OCI-M1 (cell line): ENCODE data around the gene TRERF1.

ENCODE experiments used
- DNase-seq: peaks from one replicate; lab custom pipeline; 2025; lab: John Stamatoyannopoulos, UW

TRERF1 gene

DNA sequence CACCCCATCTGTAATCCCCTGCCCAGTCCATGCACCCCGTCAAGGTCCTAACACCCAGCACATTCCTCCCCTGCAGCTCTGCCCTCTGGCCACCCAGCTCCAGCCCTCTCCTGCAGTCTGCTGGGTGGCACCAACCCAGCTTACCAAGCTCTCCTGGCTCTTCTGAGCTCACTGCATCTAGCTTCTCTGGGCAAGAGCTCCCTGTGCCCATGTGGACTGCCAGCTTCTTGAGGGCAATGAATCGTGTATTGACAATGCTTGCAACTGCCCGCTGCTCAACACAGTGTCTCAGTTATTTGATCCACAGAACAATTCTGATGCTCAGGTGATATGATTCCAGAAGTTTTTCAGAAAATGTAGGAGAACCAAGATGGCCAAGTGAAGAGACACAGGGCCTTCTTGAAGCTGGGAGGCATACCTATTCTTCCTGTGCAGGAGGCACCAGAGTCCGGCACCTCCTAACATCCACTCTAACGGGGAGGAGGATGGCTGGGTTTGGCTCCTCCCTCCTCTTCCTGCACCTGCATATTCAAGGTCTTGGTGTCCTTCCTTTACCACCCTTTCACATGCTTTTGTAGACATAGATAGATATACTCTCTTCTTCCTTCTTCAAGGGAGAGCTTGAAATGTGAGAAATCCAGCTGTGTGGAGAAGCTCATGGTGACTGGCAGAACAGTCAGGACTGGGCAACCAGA, 85.6 kb downstream of the TRERF1 start:
- no peak for DNase-seq

DNA sequence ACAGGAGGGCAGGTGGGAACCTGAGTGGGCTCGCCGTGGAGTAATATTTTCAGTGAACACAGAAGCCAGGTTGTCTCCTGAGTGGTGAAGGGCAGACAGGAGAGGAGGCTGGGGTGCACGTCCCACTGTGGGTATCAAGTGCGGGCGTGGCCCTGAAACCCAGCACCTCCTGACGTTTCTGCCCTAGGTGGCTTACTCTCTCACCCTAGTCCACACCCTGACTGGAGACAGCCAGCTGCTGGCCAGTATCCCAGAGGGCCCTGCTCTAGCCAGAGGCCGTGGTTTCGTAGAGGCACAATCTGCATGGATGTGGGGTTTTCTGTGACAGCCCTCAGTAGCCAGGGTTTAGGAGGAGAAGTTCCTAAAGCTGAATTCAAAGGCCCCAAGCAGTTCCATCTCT, 86.7 kb downstream of the TRERF1 start:
- DNase-seq, result no peak

DNA sequence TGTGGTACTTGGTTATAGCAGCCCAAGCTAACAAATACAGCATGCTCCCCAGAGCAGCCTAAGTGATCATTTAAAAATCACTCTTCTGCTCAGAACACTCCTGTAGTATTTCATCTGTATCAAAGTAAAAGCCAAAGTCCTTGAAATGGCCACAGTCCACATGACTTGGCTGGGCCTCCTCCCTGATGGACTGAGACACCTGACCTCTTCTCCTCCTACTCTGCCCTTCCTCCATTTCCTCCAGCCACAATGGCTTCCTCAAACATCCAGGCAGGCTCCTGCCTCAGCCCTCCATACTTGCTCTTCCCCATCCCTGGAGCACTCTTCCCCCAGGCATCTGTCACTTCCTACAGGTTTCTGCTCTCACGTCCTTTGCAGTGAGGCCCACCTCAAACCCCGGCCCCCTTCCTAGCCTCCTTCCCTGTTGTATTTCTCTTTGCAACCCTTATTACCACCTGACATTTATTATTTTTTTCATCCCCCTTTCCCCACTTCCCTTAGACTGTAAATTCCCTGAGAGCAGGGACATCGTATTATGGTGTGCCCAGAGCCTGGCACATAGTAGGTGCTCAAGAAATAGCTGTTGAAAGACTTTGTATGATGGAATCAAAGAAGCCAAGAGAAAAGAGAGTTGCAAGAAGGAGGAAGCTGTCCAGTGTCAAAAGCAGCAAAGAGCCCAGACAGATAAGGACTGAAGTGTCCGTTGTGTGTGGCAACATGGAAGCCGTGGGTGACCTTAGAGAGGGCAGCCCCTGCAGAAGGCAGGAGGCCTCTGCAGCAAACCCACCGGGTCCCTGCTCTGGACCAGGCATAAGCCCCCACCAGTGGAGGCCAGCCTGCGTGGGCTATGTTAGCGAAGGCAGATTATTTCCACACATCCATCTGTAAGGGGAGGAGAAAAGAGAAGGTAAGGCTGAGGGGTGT, 87.5 kb downstream of the TRERF1 start:
- DNase-seq, result peak; percentile 17

DNA sequence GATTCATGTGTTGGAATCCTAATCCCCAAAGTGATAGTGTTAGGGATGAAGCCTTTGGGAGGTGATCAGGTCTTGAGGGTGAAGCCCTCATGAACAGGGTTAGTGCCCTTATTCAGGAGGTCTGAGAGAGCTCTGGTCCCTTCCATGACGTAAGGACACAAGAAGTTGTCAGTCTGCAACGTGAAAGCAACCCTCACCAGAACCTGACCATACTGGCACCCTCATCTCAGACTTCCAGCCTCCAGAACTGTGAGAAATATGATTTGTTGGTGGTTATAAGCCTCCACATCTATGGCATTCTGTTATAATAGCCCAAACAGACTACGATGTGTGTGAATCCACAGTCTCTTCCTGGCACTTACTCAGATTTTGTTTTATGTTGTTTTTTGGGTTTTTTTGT, 90.7 kb downstream of the TRERF1 start:
- DNase-seq, result no peak

DNA sequence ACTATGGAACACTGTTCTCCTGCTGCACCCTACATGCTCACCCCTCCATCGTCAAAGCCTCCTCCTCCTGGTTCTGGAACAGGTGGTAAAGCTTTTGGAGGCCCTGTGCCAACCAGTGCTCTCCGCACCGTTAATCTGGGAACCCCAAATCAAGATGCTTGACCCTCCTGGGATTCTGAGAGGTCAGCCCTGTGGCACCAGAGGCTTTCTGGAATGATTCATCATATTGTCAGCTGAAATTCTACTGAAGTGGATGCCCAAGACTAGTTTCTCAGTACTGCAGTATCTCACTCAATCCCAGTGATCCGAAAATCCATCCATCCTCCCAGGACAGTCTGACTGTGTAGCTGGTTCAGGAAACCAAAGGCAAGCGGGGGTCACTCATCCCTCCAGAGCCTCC, 92.7 kb downstream of the TRERF1 start:
- no peak for DNase-seq

DNA sequence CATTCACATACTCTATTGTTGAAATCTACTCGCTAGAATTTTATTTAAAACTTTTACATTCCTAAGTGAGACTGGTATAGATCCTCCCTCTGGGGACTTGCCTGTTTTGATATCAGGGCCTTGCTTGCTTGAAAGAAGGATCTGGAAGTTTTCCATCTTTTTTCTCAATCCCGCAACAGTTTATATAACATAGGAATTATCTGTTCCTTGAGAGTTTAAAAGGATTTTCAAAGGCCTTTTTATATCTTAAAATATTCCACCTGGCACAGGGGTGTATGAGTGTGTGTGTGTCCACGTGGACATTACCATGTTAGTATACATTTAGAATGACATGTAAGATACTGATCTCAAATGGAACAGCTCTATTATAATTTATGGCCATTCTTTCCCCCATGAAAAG, 96.3 kb downstream of the TRERF1 start:
- no peak for DNase-seq

DNA sequence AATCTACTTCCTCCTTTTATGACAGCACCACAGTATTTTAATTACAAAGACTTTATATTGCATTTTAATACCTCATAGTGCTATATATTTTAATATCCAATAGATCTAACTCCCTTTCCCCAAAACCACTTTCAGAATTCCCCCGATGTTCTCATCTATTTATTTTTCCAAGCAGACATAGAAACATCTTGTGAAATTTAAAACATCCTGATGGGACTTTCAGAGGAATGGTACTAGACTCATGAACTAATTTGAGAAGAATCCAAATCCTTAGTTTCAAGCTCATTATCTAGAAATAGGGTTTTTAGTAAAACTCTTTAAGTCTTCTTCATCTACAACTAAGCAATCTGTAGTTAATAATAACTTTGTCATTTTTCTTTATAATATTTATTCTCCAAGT, 97.0 kb downstream of the TRERF1 start:
- DNase-seq, result no peak

DNA sequence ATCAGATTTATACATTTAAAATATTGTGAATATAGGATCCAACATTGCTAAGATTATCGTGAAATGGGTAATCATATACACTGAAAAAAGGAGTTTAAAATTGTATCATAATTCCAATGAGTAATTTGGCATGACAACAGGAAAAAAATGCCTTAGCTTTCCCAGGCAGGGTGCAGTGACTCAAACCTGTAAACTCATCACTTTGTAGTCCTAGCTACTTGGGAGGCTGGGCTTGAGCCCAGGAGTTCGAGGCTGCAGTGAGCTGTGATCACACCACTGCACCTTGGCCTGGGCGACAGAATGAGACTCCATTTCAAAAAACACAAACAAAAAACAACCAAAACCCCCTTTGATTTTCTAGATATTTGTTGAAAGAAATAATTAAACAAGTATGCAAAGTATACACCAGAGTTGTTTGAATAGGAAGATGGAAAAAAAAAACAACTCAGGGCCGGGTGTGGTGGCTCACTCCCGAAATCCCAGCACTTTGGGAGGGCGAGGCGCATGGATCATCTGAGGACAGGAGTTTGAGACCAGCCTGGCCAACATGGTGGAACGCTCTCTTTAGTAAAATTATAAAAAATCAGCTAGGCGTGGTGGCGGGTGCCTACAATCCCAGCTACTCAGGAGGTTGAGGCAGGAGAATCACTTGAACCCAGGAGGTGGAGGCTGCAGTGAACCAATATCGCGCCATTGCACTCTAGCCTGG, 98.7 kb downstream of the TRERF1 start:
- DNase-seq, result no peak

DNA sequence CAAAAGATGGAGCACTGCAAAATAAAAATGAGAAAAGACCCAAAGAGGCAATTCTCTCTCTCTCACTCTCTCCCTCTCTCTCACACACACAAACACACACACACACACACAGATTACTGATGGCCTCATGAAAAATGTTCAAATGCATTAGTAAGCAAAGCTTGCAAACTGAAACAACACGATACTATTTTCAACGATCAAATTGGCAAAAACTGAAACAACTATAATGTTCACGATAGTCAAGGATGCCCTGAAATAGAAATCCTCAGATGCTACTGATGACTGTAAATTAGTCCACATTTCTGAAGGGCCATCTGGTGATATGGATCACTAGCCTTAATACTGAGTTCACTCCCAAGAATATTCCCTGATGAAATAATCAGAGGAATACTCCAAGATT, 100.8 kb downstream of the TRERF1 start:
- DNase-seq, result no peak

DNA sequence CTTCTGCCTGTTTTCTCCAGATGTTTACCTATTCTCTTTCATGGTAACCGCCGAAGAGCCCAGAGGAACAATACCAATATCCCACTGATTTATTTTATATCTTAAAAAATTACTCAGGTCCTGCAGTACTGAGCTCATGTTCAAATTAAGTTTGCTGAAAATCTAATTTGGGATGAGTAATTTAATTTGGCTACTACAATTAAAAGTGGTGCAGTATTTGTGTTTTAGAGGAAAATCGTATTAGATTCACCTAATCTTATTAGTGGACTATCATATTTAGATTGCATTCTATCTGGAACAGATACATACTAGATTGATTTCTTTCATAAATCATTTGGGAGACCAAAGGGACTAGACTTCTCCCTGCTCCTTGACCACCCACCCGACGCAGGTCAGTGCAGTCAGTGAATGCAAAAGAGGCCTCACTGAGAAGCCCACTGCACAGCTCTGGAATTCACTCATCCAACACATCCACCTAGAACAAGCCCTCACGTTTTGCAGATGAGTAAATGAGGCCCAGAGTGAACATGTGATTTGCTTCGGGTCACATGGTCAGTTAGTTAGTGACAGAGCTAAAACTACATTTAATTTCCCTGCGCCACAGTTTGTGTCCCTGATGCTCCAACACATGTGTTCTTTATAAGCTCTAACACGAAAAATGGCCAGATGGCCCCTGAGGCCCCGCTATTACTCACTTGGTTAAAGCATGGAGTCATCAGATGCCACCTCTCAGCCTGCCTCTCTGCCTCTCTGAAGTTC, 101.8 kb downstream of the TRERF1 start:
- no peak for DNase-seq

DNA sequence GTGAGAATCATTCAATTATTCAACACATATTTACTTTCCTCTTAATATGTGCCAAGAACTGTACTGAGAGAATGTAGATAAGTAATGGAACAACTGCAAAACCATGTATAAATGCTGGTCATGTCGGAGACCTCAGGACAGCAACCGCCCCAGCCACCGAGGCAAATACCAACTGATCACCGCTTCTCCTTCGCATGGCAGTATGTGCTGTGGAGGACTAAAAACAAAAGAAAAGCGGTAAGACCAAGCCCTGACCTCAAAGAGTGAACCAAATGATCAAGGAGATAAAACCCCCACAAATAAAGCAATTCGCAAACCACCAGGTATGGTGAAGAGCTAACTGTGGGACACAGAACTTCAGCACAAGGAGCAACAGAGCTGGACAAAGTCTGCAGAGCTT, 104.3 kb downstream of the TRERF1 start:
- DNase-seq, result no peak

DNA sequence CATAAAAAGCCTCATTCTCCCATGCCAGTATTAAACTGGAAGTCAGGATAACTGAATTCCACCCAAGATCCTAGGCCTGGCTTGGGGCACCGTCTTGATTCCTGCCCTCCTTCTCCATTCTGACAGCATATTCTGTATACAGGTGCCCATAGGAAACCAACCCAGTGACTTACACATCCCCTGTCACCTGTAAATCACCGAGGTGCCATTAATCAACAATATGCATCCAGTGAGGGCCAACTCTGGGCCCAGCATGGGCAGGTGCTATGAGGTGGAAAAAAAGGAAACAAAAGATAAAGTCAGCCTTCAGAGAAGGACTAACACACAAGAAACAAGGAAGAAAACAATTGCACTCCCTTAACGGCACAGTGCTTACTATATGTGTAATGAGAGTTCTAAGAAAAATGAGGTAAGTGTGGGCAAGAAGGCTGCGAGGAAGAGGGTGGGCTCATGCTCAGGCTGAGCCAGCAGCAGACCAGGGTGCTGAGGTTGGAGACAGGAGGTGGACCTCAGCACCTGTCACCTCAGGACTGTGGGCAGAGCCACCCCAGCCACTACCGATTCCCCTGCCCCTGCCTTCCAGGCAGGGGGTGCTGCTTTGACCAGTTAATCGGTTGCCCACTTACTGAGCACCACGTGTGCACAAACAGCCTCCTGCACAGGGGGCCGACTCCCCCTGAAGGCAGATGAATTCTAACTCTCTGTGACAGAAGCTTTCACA, 105.9 kb downstream of the TRERF1 start:
- no peak for DNase-seq

DNA sequence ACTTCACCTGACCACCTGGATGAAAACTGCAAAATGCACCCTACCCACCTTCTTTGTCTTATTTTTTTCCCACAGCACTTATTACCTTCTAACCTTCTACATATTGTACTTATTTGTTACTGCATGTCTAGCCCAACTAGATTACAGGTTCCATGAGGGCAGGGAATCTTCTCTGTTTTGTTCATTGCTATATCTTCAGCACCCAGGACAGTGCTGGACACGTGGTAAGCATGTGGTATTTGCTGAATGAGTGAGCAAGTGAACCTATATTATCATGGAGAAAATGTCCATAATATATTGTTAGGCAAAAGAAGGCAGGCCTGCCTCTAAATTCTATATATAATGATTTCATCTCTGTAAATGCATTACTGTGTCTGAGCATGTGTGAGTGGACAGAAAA, 107.0 kb downstream of the TRERF1 start:
- DNase-seq, result peak; percentile 15

DNA sequence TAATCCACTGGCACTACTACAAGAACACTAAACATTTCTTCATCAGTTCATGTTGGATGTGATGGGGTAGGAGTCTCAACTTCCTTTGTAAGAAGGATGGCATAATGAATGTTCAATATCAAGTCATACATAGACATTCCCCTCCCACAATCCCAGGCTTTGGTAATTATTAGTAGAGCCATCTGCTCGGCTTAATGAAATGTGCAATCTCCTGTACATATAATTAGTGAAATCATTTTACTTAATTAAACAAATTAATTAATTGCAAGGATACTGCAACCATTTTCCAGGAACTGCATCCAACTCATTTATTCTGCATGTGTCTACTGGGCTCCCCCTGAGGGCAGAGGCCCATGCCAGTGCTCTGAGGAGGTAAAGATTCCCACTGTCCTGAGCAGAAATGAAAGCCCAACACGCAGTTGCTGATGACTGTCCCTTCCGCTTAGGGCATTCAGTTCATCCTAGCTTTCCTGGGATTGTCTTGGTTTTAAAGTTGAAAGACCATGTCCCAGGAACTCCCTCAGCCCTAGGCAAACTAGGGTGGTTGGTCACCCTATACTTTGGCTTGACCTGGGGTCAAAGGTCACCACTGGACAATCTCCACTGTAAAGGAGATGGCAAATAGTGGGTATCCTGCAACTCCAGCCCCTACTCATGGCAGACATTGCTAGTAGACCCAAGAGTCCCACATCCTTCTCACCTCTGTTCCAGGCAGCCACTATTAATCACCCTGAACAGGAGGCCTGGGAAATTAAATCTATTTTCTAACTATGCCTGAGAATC, 109.8 kb downstream of the TRERF1 start:
- no peak for DNase-seq

DNA sequence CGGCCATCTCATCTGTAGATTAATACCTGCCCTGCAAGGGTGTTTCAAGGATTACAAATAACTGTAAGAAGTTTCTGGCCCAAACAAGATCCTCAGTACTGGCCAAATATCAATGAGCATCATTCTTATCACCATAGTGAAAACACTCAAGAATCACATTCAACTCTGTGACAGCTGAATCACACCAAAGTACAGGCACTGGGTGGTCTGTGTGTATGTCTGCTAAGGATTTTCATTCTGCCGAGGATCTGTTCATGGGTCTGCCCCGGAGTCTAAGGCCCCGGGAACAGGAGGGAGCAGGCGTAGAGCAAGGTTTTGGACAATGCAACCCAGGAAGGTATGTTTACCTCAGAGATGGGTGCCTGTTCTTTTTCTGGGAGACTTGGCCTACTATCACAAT, 110.5 kb downstream of the TRERF1 start:
- DNase-seq, result no peak

DNA sequence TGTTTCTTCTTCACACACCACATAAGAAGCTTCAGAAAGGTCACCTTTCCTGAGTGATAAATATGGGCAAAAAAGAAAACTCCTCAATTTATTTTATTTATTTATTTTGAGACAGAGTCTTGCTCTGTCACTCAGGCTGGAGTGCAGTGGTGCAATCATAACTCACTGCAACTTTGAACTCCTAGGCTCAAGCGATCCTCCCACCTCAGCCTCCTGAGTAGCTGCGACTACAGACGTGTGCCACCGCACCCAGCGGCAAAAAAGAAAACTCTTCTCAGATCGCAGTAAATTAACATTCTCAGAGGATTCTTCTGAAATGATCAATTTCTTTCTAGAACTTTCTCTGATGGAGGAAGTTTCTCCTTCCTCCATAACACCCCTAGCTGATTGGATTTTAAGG, 111.2 kb downstream of the TRERF1 start:
- DNase-seq, result no peak

DNA sequence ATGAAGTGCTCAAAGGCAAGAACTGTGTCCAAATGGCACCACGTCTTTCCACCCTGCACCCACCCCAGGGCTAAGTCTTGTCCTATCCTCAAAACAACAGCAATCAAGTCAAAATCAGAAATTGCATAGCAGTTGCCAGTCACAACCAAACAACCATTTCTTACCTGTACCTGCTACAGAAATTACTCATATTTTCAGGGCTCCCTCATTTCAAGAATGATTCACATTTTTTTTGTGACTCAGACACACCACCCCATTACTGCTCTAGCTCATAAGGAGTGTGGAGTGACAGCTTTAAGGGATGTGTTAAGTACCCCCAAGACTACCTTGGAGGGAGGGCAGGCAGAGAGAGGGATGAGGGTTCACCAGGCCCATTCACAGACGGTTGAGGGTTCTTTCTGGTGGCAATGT, 111.7 kb downstream of the TRERF1 start:
- DNase-seq, result no peak

DNA sequence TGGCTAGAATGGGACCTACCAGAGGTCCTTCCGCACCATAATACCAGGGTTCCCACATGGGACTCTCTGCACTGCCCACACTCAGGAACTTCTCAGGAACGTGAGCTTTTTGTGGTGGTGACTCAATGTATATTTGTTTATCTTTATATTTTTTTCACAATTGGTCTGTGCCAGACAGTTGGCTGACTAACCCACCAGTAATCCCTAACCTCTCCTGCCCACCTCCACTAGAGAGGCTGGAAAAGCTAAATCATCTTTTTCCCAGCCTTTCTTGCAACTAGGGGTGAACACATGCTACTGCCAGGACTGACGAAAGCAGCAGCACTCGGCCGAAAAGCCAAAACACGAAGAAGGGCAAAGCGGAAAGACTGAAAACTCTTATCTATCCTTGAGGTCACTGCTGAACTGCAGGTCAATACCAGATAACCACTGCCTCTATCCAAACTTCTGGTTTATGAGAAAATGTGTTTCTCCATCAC, 112.9 kb downstream of the TRERF1 start:
- DNase-seq, result peak; percentile 82

DNA sequence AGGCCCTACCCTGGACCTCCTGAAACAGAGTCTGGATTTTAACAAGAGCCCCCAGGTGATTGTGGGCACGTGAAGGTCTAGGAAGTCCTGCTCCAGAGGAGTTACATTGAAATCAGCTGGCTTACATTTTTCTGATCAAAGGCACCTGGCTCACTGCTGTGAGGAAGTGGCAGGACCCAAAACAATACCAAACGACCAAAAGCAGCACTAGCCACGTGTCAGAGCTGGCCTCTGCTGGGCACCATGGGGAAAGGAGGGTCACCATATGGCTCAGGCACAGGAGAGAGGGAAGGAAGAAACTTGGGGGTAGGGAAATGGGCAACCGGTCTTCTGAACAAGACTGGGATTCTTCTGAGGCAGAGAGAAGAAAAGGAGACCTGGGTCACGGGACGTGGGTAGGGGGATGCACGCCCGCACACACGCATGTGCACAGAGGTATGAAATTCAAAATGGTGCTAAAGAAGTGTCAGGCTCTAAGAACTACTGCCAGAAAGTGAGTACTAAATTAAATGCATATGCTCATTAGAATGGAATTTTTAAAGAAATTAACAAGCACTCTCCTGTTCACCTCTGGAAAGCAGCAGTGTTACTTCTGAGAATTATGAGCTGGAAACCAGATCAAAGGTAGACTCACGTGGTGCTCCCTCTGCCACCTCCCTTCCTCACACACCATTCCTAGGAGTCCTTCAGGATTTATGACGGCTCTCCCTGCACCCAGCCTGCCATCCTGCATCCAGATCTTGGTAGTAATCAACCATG, 113.6 kb downstream of the TRERF1 start:
- DNase-seq, result no peak

DNA sequence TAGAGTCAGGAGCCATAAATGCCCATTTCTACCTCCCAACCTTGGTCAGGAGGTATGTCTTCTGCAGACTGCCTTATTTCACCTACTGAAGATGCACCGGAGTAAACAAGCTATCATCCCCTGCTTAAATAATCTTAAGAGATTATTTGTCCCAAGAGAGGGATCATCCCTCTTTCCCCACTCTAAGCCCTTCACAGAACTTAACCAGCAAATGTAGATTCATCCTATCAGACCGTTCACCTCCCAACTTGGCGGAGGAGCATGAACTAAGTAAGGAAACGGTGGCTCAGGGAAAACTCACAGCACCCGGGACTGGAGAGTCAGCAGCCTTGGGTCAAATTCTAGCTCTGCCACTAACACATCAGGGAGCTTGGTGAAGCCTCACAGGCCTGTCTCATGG, 115.3 kb downstream of the TRERF1 start:
- no peak for DNase-seq
